Choroid plexus epithelial cell (primary cell): ENCODE results near the gene MKRN2.
"Not testable (repeated sequence)": the region's sequence is repeated elsewhere in the genome, so short reads cannot be mapped to it uniquely, and the experiment has no call there.

Experiments
- DNase-seq: peaks from one replicate; pipeline ENCODE4 v3.0.0-alpha.2; 2010; ENCODE audit warnings: low read depth
- H3K4me3 ChIP-seq: 2 replicates; pipeline ENCODE4 v1.5.1; 2011; ENCODE audit warnings: low read depth, mild to moderate bottlenecking, control low read depth, low read length, moderate library complexity
- CTCF ChIP-seq: conservative IDR thresholded peaks from 2 replicates; pipeline ENCODE4 v1.5.1; 2011; ENCODE audit warnings: low read depth, mild to moderate bottlenecking, control low read depth, inconsistent platforms, low read length, moderate library complexity

The MKRN2 gene

GRCh38 chr3:12536423-12536822 lies 20.5 kb upstream of the MKRN2 start:
- TF ChIP-seq CTCF, result peak; percentile 59
- no peak overlapping the region for H3K4me3 ChIP-seq
- DNase-seq, result peak; percentile 62

GRCh38 chr3:12541625-12542024 lies 15.3 kb upstream of the MKRN2 start:
- no peak for DNase-seq
- peak; percentile 36 for TF ChIP-seq CTCF
- H3K4me3 ChIP-seq, result no peak overlapping the region

GRCh38 chr3:12543497-12543896 lies 13.4 kb upstream of the MKRN2 start:
- H3K4me3 ChIP-seq, DNase-seq: not testable (repeated sequence)

- no peak overlapping the region for H3K4me3 ChIP-seq
- DNase-seq, result no peak
- TF ChIP-seq CTCF, result no peak
Observed at GRCh38 chr3:12544652-12545472, 12.0 kb upstream of the MKRN2 start.

GRCh38 chr3:12545473-12545791 lies 11.5 kb upstream of the MKRN2 start, which contains the start of gene MKRN2OS:
TSS of gene MKRN2OS (minus strand) at chr3:12545499. CDS start at chr3:12545464, 35 bp downstream.
- H3K4me3 ChIP-seq, result no peak within 1 kb of the TSS
- no peak for TF ChIP-seq CTCF
- DNase-seq, result no peak

GRCh38 chr3:12549971-12550760 lies 6.7 kb upstream of the MKRN2 start:
- no peak for DNase-seq
- no peak for TF ChIP-seq CTCF

GRCh38 chr3:12553921-12554391 lies 2.9 kb upstream of the MKRN2 start:
- peak; percentile 40 for DNase-seq
- peak; percentile 8 for TF ChIP-seq CTCF
- H3K4me3 ChIP-seq, result peak overlapping the region; percentile 63

More at GRCh38 chr3:12549971-12550760, 6.7 kb upstream of the MKRN2 start:
- no peak overlapping the region for H3K4me3 ChIP-seq
